Right ventricle myocardium inferior (tissue), 1 donor: ENCODE measurements around the gene DCST2. TPM values are rescaled to one million over a fixed set of nuclear protein-coding genes. Genes with fewer than 3 reads are reported as not detected.

Experiments used
- ATAC-seq: fragments of 200-7000 bp; cut with Tn5 transposase; one replicate; pipeline ENCODE4 v1.9.1; 2020; ENCODE audit warnings: mild to moderate bottlenecking, moderate library complexity
- DNase-seq: peaks from one replicate; pipeline ENCODE4 v3.0.0; 2021; ENCODE audit errors: missing footprints
- intact Hi-C: fragments of 100-400 bp; cut with DNase I; formaldehyde crosslinking; loops from one replicate; pipeline ENCODE4 v1.11.0; 2022
- total RNA-seq: library from RNA; stranded (reverse); fragmentation: NEBNext Ultra II Directional; extraction: Animal tissue kit (Norgen Biotek cat#: 25700); gene quantifications from one replicate; pipeline ENCODE4 v1.2.1, GENCODE V29; 2021
- donor health status: DM: no; HTN: yes; CAD: no; lungs with severe emphysema.

The DCST2 gene
- total RNA-seq, 1 donor from 2014 or later: 0.35 TPM

DNA sequence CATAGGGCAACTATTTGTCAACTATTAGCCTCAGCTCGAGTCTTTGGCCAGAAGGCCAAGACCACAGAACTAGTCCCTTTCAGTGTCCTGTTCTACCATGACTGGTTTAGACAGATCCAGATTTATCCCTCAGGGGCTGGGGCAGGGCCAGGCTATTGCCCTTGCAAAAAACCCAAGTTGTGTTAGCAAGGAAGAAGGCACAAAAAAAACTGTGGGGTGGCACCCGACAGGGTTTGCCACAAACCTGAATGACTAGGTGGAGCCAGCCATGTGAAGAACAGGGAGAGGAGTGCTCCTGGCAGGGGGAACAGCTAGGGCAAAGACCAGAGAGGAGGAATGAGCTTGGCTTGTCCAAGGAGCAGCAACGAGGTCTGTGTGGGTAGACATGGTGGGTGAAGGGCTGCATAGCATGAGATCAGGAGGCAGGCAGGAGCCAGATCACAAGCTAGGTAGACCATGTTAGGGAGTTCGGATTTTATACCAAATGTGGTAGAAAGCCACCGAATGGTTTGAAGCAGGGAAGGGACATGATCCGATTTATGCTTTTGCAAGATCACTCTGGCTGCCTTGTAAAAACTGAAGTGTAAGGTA lies 4.4 kb upstream of the DCST2 start:
- DNase-seq (no peak), ATAC-seq (no peak)
- intact Hi-C loops: no loop called here

DNA sequence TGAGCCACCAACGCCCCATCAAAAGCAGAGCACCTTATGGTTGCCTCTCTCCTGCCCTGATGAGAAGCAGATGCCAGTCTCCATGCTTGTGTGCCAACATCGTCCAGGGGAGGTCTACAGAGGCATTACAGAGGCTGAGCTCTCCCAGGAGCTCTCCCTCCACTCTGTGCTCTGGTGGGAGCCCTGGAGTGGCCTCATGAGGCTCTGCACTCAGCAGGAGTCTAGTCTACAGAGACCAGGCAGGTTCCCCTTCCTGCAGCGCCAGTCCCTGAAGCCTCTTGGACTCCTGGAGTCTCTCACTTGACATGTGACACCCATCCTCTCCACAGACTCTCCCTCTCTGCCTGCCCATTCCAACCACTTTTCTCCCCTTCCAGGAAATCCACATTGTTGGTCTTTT lies 3.5 kb upstream of the DCST2 start:
- ATAC-seq (no peak), DNase-seq (no peak)
- intact Hi-C loops: no loop called here

DNA sequence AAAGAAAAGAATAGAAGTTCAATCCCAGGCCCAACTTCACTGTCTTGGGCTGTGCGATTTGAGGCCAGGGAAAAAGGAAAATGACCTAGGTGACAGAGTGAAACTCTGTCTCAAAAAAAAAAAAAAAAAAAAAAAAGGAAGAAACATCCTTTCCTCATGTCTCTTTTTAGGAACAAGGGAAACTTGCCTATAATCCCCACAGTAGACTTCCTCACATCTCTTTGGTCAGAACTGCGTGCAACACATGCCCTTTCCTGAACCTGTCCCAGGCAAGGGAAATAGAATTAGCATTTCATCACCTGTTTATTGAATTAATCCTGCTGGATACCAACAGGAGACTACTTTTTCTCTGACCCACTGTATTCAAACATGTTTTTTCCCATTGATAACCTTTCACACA lies 2.4 kb upstream of the DCST2 start:
- DNase-seq: no peak
- no peak for ATAC-seq
- intact Hi-C loops: no loop called here

DNA sequence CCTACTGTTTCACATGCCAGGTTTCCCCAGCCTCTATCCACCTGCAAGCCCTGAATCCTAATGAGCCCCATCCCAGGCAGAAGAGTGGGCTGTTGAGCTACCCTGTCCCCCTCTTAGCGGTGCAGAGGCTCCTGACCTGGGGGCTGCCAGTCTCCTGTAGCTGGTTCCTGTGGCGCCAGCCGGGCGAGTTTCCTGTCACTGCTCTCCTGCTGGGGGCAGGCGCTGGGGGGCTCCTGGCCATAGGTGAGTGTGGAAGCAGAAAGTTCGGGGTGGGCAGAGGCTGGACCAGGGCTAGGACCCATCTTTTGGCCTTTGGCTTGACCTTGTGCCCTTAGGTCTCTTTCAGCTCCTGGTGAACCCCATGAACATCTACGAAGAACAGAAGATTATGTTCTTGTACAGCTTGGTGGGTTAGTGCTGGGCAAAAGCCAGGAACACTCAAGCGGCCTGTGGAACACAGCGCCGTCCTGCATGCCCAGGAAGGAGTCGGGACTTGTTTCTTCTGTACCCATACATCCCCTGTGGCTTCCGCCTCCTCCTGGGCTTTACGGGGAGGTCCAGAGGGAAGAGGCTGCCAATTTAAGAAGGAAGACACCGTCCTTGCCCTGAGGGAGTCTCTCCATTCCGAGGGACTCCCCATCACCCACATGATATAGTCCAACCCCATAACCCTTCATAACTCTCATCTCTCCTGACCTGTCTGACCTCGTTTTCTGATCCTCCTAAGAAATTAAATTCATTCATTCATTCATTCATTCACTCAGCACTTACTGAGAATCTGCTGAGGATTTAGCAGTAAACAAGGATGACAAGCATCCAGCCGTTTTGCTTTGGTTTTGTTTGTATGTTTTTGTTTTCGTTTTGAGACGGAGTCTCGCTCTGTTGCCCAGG lies 982 bp upstream of the DCST2 start:
- ATAC-seq (no peak), DNase-seq (no peak)
- intact Hi-C loops: no loop called here

DNA sequence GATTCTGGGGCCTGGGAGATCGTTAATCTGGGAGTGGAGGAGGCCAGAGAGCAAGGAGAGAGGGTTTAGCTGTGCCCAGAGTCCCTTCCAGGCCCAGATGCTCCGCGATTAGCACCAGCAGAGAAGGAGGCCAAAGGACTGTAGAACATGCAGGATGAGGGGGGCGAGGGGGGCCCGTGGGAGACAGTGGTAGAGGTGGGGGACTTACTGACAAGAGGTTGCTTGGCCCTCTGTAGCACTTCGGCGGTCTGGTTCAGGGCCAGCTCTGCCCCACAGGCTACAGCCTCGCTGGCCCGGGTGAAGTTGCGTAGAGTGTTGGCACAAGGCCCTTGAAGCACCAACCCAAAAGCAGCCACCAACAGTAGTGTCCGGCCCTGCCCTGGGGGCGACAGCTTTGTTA lies 695 bp downstream of the DCST2 start:
- DNase-seq: no peak
- intact Hi-C loops: no loop called here
- no peak for ATAC-seq

DNA sequence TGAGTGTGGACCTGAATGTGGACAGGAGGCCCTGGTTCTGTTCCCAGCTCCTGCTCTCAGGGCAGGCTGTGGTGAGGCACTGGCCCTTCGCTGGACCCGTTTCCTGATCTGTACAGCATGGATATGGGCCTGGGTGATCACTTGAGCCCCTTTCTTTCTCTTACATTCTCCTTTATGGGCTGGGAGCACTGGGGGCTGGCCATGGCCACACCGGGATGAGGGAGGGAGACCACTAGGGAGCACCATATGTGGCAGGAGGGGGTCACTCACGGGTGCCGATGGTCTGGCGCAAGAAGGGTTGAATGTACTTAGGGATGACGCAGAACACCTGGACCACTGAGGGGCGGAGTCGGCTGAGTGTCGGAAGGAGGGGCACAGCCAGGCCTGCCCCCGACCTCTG lies 2.7 kb downstream of the DCST2 start:
- DNase-seq: no peak
- ATAC-seq: no peak
- intact Hi-C loops: no loop called here

DNA sequence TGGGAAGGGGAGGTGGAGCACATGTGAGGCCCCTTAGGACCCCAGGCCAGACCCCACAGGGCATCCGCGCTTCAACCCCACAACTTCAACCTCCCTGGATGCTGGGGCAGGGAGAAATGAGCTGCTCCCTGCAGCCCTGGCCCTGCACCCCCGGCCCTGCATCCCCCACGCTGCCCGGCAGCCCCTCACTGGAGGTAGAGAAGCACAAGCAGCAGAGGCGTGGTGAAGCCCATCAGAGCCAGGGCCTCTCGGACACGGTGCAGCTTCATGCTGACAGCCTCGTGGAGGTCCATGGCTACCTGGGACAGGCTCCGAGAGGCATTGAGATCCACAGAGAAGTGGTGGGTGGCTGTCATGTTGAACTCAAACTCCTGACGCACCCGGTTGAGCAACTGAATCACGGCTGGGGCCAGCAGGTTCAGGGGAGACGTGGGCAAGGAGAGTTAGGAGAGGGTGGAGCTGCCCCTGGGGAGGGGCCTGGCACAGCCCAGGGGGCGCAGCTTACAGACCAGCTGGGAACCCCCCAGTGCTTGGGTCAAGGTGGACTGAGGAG lies 3.3 kb downstream of the DCST2 start:
- intact Hi-C loops: no loop called here
- DNase-seq (no peak), ATAC-seq (no peak)

DNA sequence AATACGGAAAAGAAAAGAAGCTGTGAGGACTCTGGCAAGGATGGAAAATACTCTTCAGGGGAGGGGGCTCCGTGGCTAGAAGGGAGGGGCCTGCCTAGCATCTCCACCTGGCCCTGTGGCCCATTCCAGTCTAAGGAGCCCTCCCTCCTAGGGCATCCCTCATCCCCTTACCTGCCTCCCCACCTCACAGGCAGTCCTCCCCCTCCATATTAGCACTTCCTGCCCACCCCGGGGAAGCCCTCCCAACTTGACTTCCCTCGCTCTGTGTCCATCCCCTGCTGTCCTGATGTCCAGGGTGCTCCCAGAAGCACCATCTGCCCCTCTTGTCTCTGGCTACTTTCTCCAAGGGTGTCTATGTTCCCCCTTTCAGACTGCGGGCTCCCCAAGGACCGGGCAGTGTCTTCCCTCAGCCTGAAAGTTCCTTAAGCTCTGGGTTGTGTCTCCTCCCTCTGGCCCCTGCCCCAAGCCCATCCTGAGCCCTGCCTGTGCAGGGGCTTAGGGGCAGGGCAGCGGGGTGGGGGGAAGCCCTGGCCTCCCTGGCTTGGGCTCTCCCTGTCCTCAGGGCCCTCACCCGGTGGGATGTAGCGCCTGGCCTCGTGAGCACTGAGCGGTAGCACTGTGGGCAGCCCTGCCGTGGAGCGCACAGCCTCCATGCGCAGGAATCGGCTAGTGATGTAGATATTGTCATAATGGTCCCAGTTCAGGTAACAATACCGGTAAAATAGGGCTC lies 3.9 kb downstream of the DCST2 start:
- DNase-seq: no peak
- intact Hi-C loops: no loop called here
- ATAC-seq: no peak

DNA sequence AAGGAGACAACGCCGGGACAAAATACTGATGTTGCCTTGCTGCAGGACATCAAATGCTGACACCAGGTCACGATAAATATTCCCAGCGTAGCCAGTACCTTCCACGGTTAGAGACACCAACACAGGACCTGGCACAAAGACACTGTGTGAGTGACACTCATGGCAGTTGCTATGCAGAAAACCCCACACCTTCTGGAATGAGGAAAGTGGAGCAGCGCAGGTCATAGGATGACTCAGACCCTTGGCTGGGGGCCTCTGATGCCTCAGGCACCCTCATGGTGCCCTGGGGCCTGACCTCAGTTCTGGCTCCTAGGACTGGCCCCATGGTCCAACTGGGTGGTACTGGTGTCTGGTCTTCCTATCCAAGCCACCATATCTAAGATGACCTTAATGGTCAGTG lies 7.0 kb downstream of the DCST2 start:
- no peak for DNase-seq
- ATAC-seq: no peak
- intact Hi-C loops: no loop called here

DNA sequence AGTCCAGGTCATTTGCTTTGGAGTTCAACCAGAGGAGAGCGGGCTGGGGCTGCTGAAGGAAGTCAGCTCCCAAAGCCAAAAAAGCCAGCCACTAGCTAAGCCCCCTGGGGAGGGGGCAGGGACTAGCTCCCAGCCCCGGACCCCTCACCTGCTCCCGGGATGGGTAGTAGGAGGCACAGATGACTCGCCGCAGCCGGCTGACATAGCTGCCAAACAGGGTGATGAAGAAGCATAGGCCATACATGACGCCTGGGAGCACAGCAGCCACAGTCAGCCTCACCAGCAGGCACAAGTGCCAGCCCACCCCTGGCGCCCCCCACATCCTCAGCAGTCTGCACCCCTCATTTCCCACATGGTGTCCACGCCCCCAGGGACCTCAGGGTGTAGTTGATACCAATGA lies 7.4 kb downstream of the DCST2 start:
- intact Hi-C loops: no loop called here
- ATAC-seq (no peak), DNase-seq (no peak)

DNA sequence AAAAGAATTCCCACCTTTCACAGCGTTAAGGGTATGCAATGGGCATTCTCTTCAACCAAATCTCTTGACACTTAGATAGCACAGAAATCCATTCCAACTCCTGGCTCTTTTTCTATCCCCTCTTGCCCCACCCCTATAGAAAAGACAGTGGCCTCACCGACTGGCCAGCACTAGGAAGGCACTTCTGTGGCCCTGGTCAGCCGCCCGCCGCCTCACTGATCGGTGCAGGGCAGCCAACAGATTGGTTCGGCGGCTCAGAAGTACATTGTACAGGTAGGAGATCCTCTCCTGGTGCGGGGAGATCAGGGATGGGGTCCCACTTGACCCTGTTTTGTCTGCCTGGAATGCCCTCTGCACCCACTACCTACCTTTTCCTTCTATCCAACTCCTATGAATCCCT lies 9.3 kb downstream of the DCST2 start:
- ATAC-seq (no peak), DNase-seq (no peak)
- intact Hi-C loops: no loop called here

DNA sequence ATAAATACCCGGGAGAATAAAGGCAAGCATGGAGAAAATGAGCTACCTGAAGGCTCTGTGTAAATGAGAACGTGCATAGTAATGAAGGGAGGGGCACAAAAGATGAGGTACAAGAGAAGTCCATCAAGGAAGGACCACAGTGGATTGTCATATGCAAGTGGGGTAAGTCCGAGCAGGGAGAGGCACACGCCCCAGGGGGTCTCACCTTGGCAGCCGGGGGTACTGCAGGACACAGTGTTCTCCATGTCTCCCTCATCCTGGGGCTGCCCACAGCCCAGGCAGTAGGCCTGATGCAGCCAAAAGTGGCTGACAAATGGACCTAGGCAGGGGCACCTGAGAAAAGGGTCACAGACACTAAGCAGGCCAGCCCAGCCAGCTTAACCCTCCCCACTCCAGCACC lies 10.0 kb downstream of the DCST2 start:
- no peak for ATAC-seq
- intact Hi-C loops: no loop called here
- DNase-seq: no peak

DNA sequence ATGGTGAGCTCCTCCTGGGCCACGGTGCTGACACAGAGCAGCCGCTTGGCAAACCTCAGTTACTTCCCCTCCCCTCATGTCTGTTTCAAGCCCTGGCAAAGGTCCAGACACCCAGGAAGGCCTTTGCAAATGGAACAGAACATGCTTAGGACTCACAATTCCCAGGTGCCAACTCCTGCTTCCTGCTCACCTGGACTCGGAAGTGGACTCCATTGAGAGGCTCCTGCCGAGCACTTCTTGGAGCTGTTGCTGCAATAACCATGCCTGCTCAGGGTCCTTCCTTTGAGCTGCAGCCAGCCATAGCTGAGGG lies 10.7 kb downstream of the DCST2 start:
- ATAC-seq (no peak), DNase-seq (no peak)
- intact Hi-C loops: no loop called here

DNA sequence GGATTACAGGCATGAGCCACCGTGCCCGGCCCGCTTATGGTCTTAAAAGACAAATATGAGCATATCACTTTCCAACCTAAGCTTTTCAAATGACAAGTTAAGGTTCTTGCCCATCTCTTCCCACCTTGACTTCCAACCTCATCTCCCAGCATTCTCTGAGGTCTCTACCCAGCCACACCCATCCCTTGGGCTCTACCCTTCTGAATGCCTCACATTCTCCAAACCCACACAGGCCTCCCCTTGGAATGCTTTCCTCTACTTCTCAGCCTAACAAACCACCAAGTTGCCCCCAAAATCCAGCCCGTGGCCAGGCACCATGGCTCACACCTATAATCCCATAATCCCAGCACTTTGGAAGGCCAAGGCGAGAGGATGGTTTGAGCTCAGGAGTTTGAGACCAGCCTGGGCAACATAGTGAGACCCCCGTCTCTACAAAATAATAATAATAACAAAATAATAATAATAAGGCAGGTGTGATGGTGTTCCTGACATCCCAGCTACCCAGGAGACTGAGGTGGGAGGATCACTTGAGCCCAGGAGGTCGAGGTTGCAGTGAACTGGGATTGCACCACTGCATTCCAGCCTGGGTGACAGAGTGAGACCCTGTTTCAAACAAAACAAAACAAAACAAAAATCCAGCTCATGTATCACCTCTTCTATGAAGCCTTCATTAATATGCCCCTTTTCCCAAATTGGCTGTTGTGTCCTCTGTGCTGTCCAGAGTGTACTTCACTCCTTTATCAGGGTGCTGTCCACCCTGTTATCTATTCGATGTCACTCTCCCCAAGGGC lies 11.2 kb downstream of the DCST2 start:
- no peak for DNase-seq
- intact Hi-C loops: no loop called here

DNA sequence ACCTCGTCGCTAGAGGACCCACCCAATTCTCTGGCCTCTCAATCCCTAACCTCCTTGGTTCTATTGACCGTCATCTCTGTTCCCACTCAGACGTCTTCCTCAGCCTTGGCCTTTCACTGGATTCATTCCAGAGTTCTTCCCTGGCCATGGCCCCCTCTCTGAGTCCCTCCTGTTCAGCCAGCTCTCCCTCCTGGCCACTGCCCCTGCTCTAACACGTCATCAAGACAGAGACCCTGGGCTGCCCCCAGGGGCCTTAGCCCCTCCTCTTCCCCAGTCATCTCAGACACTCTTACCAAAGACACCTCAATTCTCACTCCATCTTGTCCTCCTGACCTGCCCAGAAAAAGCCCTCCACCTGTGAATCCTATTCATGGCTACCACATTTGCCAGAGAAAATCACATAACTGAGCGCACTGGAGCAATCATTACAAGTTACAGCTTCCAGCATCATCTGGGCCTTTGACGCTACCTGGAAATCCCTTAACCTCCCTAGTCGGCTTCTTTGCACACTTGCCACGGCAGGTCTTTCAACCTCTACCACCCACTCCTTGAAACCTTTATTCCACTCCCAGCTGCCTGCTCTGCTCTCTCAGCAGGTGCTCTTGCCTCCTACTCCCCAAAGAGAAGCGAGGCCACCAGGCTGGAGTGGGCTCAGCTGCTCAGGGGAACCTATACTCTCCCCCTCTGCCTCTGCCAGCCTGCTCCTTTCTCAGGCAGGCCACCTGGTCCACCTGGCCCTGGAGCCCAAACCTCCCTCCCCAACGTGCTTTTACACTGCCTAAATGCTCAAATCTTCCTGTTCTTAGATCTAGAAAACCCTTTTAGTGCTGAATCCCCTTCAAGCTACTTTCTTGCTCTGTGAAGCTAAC lies 14.0 kb downstream of the DCST2 start:
- ATAC-seq: no peak
- no peak for DNase-seq
- intact Hi-C loops: loop anchor here (5.0 kb wide), 1 partner anchor 47 kb away; the partner anchor contains the start of genes CKS1B and SHC1

More for the DNA sequence above, 11.2 kb downstream of the DCST2 start:
- ATAC-seq: no peak

DNA sequence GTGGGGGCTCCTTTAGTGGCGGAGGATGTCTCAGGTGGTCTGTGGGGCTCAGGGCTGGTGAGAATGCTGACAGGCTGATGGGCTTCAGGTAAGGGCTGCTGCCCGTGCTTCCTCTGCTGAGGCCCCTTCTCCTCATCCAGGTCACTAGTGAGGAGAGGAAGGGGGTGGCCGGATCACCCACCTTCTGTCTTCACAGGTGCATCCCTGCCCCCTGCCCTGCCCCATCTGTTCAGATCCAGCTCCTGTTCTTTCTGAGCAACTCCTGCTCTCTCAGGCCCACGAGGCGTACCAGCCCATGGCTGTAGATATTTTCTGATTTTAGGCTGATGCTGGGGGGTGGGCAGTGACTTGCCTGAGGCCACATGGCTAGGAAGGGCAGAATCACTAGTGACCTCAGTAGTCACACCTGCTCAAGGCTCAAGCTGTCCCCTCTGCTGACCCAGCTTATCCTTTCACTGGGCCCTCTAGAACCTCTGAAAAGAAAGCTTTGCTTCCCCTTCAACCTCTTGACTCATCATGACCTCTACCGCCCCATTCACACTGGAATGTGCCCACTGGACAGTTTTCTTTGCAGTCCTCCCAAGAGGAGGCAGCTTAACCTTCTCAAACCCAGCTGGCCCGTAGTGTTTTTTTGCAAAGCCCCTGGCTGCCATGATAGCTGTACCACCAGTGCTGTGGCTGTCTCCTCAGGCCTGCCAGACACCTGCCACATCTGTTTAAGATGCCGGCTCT lies 14.8 kb downstream of the DCST2 start:
- DNase-seq (no peak), ATAC-seq (no peak)

DNA sequence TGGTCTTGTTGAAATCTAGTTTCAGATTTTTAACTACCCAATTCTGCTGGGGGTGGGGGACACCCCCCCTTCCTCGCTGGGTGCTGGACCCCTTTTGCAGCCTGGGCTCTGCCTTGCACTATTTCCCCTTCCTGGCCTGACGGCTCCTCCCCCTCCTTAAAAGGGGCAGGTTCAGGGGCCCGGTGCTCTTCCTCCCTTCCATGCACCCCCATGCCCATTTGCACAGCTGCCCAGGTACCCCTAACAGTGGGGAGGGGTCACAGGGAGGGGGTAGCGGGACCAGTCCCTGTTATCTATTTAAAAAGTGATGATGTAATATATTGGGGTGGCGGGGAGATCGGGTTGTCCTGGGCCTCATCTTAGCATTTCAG lies 15.7 kb downstream of the DCST2 start:
- ATAC-seq (no peak), DNase-seq (no peak)
- intact Hi-C loops: loop anchor here (1.0 to 5.0 kb wide), 2 partner anchors 17 to 46 kb away; partner anchors contain the start of genes CKS1B and SHC1

More for the DNA sequence above, 14.8 kb downstream of the DCST2 start:
- intact Hi-C loops: loop anchor here (5.0 kb wide), 1 partner anchor 46 kb away; the partner anchor contains the start of genes CKS1B and SHC1
